H7 (cell line): ENCODE results near the gene IL2RA. TPM values are rescaled to one million over a fixed set of nuclear protein-coding genes. Genes with fewer than 3 reads are reported as not detected.
"Not testable (repeated sequence)": the region's sequence is repeated elsewhere in the genome, so short reads cannot be mapped to it uniquely, and the experiment has no call there.

ENCODE experiments used
- DNase-seq: peaks from one replicate; pipeline ENCODE4 v3.0.0; 2012
- H3K27me3 ChIP-seq: 2 replicates; pipeline ENCODE4 v1.6.0; 2011; ENCODE audit warnings: mild to moderate bottlenecking, low read length; ENCODE audit not compliant: control insufficient read depth, insufficient read depth
- H3K36me3 ChIP-seq: replicated peaks from 2 replicates; pipeline ENCODE4 v1.5.1; 2011; ENCODE audit warnings: low read length; ENCODE audit not compliant: control insufficient read depth, insufficient read depth
- H3K4me3 ChIP-seq: 2 replicates; pipeline ENCODE4 v1.5.1; 2011; ENCODE audit warnings: low read depth, mild to moderate bottlenecking, control low read depth, low read length, moderate library complexity; ENCODE audit not compliant: insufficient read depth
- total RNA-seq: library from RNA; depleted of rRNA; stranded (reverse); fragments of >200 nt; shearing (Covaris generic); gene quantifications from 2 replicates; pipeline ENCODE4 v1.2.3, GENCODE V29; 2014

The IL2RA gene
- total RNA-seq, 1 experiment from 2014 or later, result not detected

DNA sequence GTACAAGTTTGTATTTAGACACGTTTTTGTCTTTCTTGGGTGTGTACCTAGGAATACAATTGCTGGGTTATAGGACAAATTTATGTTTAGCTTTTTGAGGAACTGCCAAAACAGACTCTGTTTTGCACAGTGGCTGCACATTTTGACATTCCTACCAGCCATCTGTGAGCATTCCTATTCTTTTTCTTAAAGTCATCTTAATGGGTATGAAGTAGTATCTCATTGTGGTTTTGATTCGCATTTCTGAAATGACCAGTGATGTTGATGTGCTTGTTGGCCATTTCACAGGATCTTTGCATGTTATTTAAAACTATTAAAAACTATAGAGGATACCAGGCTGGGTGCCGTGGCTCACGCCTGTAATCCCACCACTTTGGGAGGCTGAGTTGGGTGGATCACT, 52.2 kb downstream of the IL2RA start:
- Histone ChIP-seq H3K27me3 (no peaks in the 10 kb centered on the region), H3K4me3 (no peak overlapping the region), H3K36me3 (no peaks in the 10 kb centered on the region)
- DNase-seq, result no peak

DNA sequence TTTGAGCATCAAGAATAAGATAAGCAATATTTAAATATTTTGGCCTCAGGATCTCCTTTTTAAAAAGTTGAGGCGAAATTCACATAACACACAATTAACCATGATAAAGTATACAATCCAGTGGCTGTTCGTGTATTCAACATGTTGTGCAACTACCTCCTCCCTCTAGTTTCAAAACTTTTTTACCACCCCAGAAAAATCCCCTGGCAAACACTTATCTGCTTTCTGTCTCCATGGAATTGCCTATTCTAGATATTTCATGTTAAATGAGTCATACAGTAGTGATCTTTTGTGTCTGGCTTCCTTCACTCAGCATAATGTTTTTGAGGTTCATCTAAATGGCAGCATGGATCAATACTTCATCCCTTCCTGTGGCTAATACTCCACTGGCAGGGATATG, 53.0 kb downstream of the IL2RA start:
- no peak for DNase-seq
- Histone ChIP-seq H3K27me3 (no peaks in the 10 kb centered on the region), H3K36me3 (no peaks in the 10 kb centered on the region), H3K4me3 (no peak overlapping the region)

DNA sequence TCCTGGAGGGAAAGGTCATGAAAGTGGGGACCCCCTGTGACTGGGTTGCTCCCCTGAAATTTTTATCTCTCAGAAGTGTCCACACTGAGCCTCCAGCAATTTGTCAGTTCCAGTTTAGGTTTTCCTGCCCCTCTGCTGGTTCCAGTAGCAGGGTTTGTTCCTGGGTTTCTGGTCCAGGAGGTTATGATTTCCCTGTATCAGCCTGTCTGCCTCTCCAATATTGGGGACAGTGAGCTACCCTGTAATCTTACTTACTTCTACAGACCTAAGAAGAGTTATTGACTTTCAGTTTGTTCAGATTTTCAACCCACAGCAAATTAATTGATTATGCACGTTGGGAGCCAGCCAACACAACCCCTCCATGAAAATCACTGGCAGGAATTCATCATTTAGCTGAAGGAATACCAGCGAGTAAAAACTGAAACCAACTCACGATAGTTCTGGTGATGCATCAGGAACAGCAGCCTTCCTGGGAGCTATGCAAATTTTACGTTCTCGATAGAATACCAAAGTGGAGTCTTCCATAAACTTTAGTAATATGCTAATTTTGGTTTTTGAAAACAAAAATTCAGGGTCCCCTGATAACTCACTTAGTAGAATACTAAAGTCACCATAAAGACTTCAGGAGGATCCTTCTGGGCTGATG, 53.5 kb downstream of the IL2RA start:
- H3K36me3 ChIP-seq, result no peaks in the 10 kb centered on the region
- H3K4me3 ChIP-seq, result no peak overlapping the region
- no peak for DNase-seq
- no peaks in the 10 kb centered on the region for H3K27me3 ChIP-seq

DNA sequence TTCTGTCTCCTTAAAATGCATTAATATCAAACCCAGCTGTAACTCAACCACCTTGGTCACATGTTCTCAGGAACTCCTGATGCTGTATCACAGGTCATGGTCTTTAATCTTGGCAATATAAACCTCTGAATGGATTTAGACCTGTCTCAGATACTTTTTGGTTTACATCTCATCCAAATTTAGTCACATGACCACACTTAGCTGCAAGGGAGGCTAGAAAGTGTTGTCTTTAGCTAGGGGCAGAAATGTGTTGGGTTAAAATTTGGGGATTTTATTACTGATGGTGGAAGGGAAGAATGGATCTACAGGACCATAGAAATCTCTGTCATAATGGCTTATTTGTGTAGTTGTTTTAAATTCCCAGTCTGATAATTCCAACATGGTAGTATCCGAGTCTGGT, 55.2 kb downstream of the IL2RA start:
- no peak overlapping the region for H3K4me3 ChIP-seq
- H3K27me3 ChIP-seq, result no peaks in the 10 kb centered on the region
- DNase-seq, result no peak
- no peaks in the 10 kb centered on the region for H3K36me3 ChIP-seq

DNA sequence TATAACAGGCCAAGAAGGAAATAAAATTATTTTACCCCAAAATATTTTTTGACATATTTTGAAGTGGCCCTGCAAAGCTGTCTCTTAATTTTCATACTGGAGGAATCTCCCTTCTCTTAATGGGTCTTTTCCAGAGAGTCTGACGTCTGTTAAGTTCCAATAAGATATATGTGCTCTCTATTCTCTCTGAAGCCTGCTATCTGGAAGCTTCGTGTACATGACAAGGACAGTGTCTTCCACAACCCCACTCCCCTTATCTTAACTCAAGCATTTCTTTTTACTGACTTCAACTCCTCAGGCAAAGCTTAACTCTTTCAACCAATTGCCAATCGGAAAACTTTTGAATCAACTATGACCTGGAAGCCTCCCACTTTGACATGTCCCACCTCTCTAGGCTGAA, 55.6 kb downstream of the IL2RA start:
- H3K36me3 ChIP-seq, result no peaks in the 10 kb centered on the region
- H3K4me3 ChIP-seq, result no peak overlapping the region
- H3K27me3 ChIP-seq, result no peaks in the 10 kb centered on the region
- DNase-seq, result no peak

DNA sequence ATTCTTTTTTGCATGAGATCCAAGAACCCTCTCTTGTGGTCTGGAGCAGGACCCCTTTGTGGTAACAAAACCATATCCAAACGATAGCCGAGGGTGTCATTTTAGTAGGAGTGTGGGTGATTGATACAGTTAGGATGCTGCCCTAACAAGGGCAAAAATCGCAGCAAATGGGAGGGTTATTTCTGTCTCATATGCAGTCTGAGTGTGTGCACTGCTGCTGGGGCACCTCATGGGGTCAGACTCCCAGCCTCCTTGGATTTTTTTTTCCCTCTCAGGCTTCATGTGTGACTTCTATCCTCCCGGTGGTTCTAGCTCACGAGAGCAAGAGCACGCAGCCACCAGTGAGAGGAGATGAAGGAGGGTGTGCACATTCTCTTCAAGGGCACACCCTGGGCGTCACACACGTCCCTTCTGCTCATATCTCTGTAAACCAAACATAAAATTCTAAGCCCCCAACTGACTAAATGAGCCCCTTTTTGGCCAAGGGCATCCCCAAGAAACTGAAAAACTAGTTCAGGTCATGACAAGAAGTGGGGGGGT, 56.2 kb downstream of the IL2RA start:
- H3K36me3 ChIP-seq, result no peaks in the 10 kb centered on the region
- H3K4me3 ChIP-seq, result no peak overlapping the region
- no peaks in the 10 kb centered on the region for H3K27me3 ChIP-seq
- DNase-seq, result no peak

DNA sequence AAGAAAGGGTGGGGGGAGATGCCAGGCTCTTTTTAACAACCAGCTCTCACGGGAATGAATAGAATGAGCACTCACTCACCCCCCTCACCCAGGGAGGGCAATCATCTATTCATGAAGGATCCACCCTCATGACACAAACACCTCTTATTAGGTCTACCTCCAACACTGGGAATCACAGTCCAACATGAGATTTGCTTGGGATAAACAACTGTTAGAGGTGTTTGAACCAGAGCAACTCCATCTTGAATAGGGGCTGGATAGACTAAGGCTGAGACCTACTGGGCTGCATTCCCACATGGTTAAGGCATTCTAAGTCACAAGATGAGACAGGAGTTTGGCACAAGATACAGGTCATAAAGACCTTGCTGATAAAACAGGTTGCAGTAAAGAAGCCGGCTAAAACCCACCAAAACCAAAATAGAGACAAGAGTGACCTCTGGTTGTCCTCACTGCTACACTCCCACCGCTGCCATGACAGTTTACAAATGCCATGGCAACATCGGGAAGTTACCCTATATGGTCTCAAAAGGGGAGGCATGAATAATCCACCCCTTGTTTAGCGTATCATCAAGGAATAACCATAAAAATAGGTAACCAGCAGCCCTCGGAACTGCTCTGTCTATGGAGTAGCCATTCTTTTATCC, 56.9 kb downstream of the IL2RA start:
- not testable (repeated sequence) for DNase-seq, H3K4me3 ChIP-seq, H3K27me3 ChIP-seq, H3K36me3 ChIP-seq

DNA sequence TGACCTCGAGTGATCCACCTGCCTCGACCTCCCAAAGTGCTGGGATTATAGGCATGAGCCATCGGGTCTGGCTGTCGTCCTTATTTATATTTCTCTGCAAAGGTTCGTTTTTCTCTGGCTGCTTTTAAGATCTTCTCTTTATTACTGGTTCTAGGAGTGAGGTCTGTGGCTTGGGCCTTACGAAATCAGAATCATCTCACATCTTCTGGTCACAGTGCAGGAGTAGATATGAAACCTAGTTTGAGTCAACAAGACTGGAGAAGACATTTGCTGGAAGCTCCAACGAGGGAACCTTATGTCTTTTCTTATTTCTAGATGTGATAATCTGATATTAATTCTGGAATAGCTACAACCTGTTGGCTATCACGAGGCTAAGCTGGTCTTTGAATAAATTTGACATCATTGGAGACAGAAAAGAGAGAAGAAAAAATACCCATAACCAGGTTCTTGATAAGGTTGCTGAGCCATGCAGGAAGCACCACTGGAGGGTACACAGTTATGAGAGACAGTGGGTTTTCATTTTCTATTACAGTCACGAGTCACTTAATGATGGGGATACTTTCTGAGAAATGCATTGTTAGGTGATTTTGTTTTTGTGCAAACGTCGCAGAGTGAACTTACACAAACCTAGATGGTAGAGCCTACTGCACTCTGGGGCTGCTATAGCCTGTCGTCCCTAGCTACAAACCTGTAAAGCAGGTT, 59.2 kb downstream of the IL2RA start:
- H3K27me3 ChIP-seq, result no peaks in the 10 kb centered on the region
- no peak overlapping the region for H3K4me3 ChIP-seq
- no peak for DNase-seq
- H3K36me3 ChIP-seq, result no peaks in the 10 kb centered on the region

DNA sequence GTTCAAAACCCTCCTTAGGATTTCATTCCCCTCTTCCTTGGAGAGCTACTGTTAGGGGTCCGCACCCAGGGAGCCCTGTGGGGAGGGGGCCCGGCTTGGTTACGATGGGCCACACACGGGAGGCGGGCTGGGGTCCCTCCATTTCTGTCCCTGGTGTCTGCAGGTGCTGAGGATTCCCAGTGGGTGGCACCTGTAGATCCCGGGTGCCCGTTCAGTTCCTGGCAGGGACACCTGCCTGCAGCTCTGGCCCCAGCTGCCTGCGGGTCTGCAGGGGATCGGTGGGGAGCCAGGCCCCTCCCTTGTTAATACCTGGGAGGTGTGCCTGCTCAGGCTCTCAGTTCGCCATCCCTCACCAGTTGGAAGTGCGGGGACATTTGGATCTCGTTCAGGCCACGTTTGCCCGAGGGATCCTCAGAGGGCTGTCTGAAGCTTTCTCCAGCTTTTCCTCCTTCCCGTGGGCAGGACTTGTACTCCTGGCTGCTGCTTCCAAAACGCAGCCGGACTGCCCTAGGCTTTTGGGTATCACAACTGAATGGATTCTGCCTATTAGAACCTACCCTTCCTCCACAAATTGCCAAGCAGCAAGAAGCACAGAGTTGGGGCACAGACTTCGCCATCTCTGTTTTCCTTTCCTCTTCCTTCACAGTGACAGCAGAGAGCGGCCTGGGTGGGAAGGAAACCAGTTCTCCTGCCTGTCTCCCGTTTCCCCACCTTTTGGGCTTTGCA, 62.6 kb downstream of the IL2RA start:
- no peak overlapping the region for H3K4me3 ChIP-seq
- H3K27me3 ChIP-seq, result no peaks in the 10 kb centered on the region
- no peak for DNase-seq
- no peaks in the 10 kb centered on the region for H3K36me3 ChIP-seq

DNA sequence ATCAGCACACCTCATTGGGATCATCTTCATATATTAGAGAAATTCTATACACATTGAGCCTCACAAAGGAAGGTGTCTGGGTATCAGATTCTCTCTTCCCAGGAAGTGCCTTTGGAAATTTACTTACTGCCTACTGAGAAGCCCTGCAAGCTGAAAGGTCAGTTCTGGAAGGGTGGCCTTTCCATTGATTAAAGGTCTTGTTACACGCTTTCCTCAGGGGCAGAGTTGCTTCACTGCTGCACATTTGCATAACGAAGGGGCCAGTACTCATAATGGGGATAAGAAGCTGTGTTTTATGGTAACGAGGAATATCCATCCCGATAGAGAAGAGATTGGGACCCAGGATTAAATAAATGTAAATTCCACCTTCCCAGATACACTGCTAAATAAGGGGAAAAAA, 65.5 kb downstream of the IL2RA start:
- H3K36me3 ChIP-seq, result no peaks in the 10 kb centered on the region
- no peak overlapping the region for H3K4me3 ChIP-seq
- DNase-seq, result peak; percentile 54
- H3K27me3 ChIP-seq, result no peaks in the 10 kb centered on the region

DNA sequence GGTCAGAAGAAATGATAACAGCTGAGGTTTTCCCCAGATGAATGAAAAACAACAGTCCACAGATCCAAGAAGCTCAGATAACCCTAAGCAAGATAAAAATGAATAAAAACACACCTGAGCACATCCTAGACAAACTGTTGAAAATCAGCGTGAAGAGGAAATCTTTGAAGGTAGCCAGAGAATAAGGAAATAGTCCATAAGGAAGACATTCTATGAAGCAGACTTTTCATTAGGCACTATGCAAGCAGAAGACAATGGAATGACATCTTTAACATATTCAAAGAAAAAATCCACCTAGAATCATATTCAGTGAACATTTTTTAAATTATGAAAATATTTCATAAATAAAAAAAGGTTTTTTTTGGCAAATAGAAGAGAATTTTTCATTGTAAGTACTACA, 69.8 kb downstream of the IL2RA start:
- Histone ChIP-seq H3K27me3 (no peaks in the 10 kb centered on the region), H3K4me3 (no peak overlapping the region), H3K36me3 (no peaks in the 10 kb centered on the region)
- no peak for DNase-seq

DNA sequence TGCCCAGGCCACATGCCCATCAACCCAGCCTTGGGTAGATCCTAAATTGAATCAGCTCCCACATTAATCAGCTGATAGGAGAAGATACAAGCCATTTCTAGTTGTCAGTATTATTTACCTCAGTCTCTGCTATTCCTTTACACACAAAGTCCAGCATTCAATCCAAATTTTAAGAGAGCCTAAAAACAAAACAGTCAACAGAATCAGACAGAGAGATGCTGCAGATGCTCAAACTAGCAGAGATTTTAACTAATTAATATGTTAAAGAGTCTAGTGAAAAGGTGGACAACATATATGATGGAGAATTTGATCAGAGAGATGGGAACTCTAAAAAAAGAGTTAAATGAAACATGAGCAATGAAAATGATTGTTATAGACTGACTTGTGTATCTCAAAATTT, 70.5 kb downstream of the IL2RA start:
- no peak for DNase-seq
- Histone ChIP-seq H3K27me3 (no peaks in the 10 kb centered on the region), H3K4me3 (no peak overlapping the region), H3K36me3 (no peaks in the 10 kb centered on the region)

DNA sequence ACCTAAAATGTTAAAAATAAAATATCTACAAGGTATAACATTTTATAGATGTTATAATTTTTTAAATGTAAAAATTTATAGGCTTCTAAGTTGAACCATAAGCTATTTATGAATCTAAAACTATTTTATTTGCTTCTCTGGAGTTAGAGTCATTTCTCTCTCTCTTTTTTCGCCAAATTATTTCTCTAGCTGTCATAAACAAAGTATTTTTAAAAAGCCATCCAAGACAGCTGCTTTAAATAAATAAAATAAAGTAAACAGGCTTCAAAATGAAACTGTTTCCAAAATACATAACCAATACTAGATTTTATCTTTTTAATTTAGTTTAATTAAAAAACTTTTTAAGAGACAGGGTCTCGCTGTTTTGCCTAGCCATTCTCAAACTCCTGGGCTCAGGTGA, 72.4 kb downstream of the IL2RA start:
- H3K36me3 ChIP-seq, result no peaks in the 10 kb centered on the region
- DNase-seq, result no peak
- H3K4me3 ChIP-seq, result no peak overlapping the region
- H3K27me3 ChIP-seq, result no peaks in the 10 kb centered on the region

DNA sequence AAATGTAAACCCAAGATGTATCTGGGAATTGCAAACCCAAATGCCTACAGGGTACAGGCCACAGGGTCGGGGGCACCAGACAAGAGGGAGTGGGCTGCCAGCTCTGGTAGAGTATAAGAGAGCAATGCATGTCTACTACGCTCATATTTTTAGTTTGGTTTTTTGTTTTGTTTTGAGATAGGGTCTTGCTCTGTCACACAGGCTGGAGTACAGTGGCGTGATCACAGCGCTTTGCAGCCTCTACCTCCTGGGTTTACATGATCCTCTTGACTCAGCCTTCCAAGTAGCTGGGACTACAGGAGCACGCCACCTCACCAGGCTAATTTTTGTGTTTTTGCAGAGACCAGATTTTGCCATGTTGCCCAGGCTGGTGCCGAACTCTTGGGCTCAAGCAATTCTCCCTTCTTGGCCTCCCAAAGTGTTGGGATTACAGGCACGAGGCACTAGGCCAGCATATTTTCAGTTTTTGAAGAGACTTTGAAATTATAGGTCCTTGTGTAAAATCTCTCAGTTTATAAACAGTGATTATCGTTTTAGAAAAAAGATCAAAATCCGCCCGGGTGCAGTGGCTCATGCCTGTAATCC, 73.7 kb downstream of the IL2RA start:
- no peak for DNase-seq
- H3K27me3 ChIP-seq, result no peaks in the 10 kb centered on the region
- no peak overlapping the region for H3K4me3 ChIP-seq
- H3K36me3 ChIP-seq, result no peaks in the 10 kb centered on the region
